HCT116 (cell line): Measurements from ENCODE around the gene GRAMD2A.

Experiments used
- POLR2A ChIP-seq: IDR thresholded peaks from 2 replicates; pipeline ENCODE4 v1.7.0; 2011; ENCODE audit warnings: borderline replicate concordance; ENCODE audit not compliant: insufficient read depth, insufficient read length; ENCODE audit errors: extremely low read depth
- RAD21 ChIP-seq: IDR thresholded peaks from 2 replicates; pipeline ENCODE4 v1.6.1; 2012; ENCODE audit warnings: low read depth, mild to moderate bottlenecking
- SIN3A ChIP-seq: IDR thresholded peaks from 2 replicates; pipeline ENCODE4 v1.6.1; 2012; ENCODE audit warnings: low read depth
- TF ChIP-seq, protein P1 (sequence below), 3 experiments: fragments of 200-600 bp in 1 of 3; sonication (generic) in 1 of 3; IDR thresholded peaks in 2 of 3; conservative IDR thresholded peaks in 1 of 3; 2 replicates each; pipeline ENCODE4 v1.5.1; 2012 to 2017; ENCODE audit warnings: low read depth in 2 of 3, low read length in 2 of 3, antibody characterized with exemption in 1 of 3, borderline replicate concordance in 1 of 3, control low read depth in 1 of 3, mild to moderate bottlenecking in 1 of 3, mixed read lengths in 1 of 3, mixed run types in 1 of 3, moderate library complexity in 1 of 3; ENCODE audit not compliant: insufficient read depth in 1 of 3
- TF ChIP-seq, protein P2 (sequence below): IDR thresholded peaks from 2 replicates; pipeline ENCODE4 v1.6.1; 2012; ENCODE audit warnings: low read depth

DNA sequence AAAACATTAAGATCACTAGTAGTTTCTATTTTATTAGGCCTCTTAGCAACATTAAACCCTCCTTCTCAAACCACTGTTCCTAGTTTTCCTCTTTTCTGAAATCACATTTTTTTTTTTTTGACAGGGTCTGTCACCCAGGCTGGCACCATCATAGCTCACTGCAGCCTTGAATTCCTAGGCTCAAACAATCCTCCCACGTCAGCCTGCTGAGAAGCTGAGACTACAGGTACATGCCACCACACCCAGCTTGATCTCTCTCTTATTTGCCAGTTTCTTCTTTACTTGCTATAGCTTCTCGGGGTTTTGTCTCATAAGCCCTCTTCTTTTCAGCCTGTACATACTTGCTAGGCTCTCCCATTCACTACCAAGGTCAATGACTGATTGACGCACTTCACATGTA is 51.4 kb downstream of the GRAMD2A start:
- TF ChIP-seq, protein P1, sequence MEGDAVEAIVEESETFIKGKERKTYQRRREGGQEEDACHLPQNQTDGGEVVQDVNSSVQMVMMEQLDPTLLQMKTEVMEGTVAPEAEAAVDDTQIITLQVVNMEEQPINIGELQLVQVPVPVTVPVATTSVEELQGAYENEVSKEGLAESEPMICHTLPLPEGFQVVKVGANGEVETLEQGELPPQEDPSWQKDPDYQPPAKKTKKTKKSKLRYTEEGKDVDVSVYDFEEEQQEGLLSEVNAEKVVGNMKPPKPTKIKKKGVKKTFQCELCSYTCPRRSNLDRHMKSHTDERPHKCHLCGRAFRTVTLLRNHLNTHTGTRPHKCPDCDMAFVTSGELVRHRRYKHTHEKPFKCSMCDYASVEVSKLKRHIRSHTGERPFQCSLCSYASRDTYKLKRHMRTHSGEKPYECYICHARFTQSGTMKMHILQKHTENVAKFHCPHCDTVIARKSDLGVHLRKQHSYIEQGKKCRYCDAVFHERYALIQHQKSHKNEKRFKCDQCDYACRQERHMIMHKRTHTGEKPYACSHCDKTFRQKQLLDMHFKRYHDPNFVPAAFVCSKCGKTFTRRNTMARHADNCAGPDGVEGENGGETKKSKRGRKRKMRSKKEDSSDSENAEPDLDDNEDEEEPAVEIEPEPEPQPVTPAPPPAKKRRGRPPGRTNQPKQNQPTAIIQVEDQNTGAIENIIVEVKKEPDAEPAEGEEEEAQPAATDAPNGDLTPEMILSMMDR (IDR thresholded peaks at IDR 0.05 in 2 of 3, conservative IDR thresholded peaks at IDR 0.05 in 1 of 3; ENCODE audit: borderline replicate concordance in 1 of 3, insufficient read depth in 1 of 3, low read depth in 2 of 3, low read length in 2 of 3), result no peak
- TF ChIP-seq POLR2A (no peak), RAD21 (no peak), SIN3A (no peak)
- TF ChIP-seq, protein P2, sequence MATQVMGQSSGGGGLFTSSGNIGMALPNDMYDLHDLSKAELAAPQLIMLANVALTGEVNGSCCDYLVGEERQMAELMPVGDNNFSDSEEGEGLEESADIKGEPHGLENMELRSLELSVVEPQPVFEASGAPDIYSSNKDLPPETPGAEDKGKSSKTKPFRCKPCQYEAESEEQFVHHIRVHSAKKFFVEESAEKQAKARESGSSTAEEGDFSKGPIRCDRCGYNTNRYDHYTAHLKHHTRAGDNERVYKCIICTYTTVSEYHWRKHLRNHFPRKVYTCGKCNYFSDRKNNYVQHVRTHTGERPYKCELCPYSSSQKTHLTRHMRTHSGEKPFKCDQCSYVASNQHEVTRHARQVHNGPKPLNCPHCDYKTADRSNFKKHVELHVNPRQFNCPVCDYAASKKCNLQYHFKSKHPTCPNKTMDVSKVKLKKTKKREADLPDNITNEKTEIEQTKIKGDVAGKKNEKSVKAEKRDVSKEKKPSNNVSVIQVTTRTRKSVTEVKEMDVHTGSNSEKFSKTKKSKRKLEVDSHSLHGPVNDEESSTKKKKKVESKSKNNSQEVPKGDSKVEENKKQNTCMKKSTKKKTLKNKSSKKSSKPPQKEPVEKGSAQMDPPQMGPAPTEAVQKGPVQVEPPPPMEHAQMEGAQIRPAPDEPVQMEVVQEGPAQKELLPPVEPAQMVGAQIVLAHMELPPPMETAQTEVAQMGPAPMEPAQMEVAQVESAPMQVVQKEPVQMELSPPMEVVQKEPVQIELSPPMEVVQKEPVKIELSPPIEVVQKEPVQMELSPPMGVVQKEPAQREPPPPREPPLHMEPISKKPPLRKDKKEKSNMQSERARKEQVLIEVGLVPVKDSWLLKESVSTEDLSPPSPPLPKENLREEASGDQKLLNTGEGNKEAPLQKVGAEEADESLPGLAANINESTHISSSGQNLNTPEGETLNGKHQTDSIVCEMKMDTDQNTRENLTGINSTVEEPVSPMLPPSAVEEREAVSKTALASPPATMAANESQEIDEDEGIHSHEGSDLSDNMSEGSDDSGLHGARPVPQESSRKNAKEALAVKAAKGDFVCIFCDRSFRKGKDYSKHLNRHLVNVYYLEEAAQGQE, result no peak
